Gastrocnemius medialis (tissue), 4 donors: ENCODE data around the gene KLHL35. TPM values are rescaled to one million over a fixed set of nuclear protein-coding genes. Genes with fewer than 3 reads are reported as not detected.

Experiments
- ATAC-seq, 2 donors: fragments of 150-250 bp; one replicate each; pipeline ENCODE4 v1.9.1; 2016
- DNase-seq, 2 donors: peaks; one replicate each; pipeline ENCODE4 v3.0.0-alpha.2; 2019
- H3K27ac ChIP-seq, 4 donors: fragments of 200-600 bp; sonication (generic); 1 replicate in 1 of 4; 2 replicates in 3 of 4; pipeline ENCODE4 v1.5.1; 2016 to 2018; ENCODE audit warnings: mild to moderate bottlenecking in 2 of 4, moderate library complexity in 1 of 4
- H3K27me3 ChIP-seq, 3 donors: fragments of 200-600 bp; sonication (generic) in 2 of 3; 1 replicate in 1 of 3; 2 replicates in 2 of 3; pipeline versions ENCODE4 v1.5.1 to v1.6.0; 2016 to 2019; ENCODE audit warnings: mild to moderate bottlenecking in 1 of 3, moderate library complexity in 1 of 3
- H3K36me3 ChIP-seq, 2 donors: fragments of 200-600 bp; sonication (generic) in 1 of 2; one replicate each; pipeline ENCODE4 v1.5.1; 2017 to 2018
- H3K4me1 ChIP-seq, 2 donors: fragments of 200-600 bp; sonication (generic) in 1 of 2; one replicate each; pipeline ENCODE4 v1.5.1; 2016 to 2017; ENCODE audit warnings: mild to moderate bottlenecking in 2 of 2
- H3K4me3 ChIP-seq, 4 donors: fragments of 200-600 bp; sonication (generic) in 3 of 4; 1 replicate in 1 of 4; 2 replicates in 3 of 4; pipeline ENCODE4 v1.5.1; 2016 to 2019; ENCODE audit warnings: mild to moderate bottlenecking in 2 of 4
- H3K9me3 ChIP-seq, 3 donors: fragments of 200-600 bp; sonication (generic) in 2 of 3; 1 replicate in 1 of 3; 2 replicates in 2 of 3; pipeline ENCODE4 v1.5.1; 2016 to 2019
- POLR2A ChIP-seq, 2 donors: fragments of 450-650 bp; IDR thresholded peaks; one replicate each; pipeline ENCODE4 v1.6.1; 2017; ENCODE audit warnings: antibody characterized with exemption in 2 of 2, mild to moderate bottlenecking in 2 of 2, moderate library complexity in 2 of 2
- in situ Hi-C, 4 donors: fragments of 200-750 bp; cut with MboI; loops; one replicate each; pipeline versions ENCODE4 v1.15.0 to v1.8.0; 2017; ENCODE audit warnings: low sequenced_read_pairs in 4 of 4
- intact Hi-C: fragments of 100-400 bp; cut with DNase I; formaldehyde crosslinking; loops from one replicate; pipeline ENCODE4 v1.15.1; 2023; ENCODE audit warnings: low total_unique reads
- total RNA-seq, 4 donors: library from RNA; depleted of rRNA; stranded (reverse); fragments of >200 nt; gene quantifications; one replicate each; pipeline versions ENCODE4 v1.1.0 to v1.2.3, GENCODE V29; 2016
- TF ChIP-seq, protein P1 (sequence below), 5 experiments: fragments of 450-650 bp in 3 of 5; fragments of 200-600 bp in 2 of 5; sonication (generic) in 2 of 5; IDR thresholded peaks in 4 of 5; conservative IDR thresholded peaks in 1 of 5; 1 replicate in 4 of 5; 2 replicates in 1 of 5; pipeline ENCODE4 v1.5.1; 2016 to 2019; ENCODE audit warnings: antibody characterized with exemption in 5 of 5, mild to moderate bottlenecking in 3 of 5, moderate library complexity in 3 of 5

Gene KLHL35
- total RNA-seq, 4 donors from 2014 or later: 0.53 to 1.8 (median 1.0) TPM; not detected in 1

DNA sequence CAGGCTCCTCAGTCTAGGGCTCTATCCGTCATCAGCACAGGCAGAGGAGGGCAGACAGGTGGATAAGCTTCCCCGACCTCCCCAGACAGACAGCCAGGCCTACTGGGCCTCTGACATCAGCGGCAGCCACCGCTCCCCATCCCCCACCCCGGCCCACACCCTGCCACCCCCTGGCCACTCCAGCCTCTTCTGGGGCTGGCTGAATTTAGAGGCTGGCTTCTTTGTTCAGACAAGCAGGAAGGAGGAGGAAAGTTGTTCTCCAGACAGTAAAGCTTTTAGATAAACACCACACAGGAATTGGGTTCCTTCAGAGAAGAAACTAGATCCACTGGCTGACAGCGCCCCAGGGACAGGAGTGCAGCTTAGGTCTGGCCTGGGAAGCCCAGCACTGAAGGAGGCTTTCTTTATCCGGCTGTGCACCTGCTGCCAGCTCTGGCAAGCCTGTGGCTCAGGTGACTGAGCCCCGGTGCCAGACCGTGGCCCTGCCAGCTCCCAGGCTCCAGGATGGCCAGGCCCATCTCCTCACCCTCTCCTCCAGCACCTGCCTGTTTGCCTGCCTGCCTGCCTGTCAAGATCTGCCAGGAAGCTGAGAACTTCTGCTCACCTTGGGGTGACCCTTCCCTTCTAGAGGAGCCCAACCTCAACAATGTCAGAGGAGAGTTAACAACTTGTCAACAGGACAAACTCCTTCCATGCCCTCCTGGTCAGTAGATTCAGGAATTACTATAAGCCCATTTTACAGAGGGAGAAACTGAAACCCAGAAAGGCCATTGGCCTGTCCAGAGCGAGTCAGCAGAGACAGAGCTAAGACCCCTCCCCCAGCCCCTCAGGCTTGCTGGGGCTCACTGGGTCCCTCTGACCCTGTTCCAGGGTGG lies 44.0 kb upstream of the KLHL35 start:
- in situ Hi-C loops: no loop called here
- H3K27ac ChIP-seq: peak overlapping the region; percentile 85 to 94 (median 90)
- intact Hi-C loops: loop anchor here (1.0 kb wide), 1 partner anchor 48 kb away; the partner anchor contains the start of gene GDPD5
- no peaks in the 10 kb centered on the region for H3K27me3 ChIP-seq
- H3K36me3 ChIP-seq: no peaks in the 10 kb centered on the region
- peak; percentile 85 to 90 for ATAC-seq
- H3K4me3 ChIP-seq: peak overlapping the region in 1 of 4 donors; percentile 36
- H3K9me3 ChIP-seq: no peaks in the 10 kb centered on the region
- H3K4me1 ChIP-seq: peaks cover 36 to 49% of the 10 kb centered on the region in 2 donors
- peak; percentile 74 to 93 for DNase-seq
- TF ChIP-seq, protein P1, sequence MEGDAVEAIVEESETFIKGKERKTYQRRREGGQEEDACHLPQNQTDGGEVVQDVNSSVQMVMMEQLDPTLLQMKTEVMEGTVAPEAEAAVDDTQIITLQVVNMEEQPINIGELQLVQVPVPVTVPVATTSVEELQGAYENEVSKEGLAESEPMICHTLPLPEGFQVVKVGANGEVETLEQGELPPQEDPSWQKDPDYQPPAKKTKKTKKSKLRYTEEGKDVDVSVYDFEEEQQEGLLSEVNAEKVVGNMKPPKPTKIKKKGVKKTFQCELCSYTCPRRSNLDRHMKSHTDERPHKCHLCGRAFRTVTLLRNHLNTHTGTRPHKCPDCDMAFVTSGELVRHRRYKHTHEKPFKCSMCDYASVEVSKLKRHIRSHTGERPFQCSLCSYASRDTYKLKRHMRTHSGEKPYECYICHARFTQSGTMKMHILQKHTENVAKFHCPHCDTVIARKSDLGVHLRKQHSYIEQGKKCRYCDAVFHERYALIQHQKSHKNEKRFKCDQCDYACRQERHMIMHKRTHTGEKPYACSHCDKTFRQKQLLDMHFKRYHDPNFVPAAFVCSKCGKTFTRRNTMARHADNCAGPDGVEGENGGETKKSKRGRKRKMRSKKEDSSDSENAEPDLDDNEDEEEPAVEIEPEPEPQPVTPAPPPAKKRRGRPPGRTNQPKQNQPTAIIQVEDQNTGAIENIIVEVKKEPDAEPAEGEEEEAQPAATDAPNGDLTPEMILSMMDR (IDR thresholded peaks at IDR 0.05 in 4 of 5, conservative IDR thresholded peaks at IDR 0.05 in 1 of 5): no peak
- no peak for TF ChIP-seq POLR2A (IDR thresholded peaks at IDR 0.05)

DNA sequence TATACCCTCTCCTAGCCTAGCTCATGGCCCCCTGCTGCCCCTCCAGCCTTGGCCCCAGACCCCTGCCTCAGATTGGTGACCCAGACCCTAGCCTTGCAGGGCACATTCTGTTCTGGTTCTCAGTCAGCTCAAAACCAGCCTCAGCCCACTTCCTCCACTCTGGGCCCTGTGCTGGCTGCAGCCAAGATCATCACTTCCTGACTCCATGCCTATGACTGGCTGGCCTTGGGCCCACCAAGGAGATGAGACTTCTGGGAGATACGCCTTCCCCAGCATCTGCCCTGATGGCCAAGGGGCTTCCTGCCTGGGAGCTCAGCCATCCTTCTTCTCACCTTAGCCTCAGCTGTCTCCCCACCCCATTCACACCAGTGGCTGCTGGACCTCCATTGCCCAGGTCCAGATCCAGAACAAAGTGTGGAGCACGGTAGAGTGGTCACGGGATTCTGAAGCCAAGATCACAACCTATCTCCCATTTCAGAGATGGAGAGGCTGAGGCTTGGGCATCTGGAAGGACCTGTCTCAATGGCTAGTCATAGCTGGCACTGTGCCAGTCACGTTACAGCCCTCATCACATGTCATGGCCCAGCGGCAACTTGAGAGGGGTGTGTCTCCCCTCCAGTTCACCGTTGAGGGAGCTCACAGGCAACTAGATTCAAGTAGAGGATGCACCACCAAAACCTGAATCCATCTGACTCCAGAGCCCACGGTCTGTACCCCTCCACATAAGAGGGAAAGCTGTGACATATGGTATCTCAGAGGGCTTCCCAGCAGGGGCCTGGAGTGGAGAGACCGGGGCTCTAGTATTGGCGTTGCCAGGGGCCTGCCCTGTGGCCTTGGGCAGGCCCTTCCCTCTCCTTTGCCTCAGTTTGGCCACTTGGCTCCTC lies 43.0 kb upstream of the KLHL35 start:
- Histone ChIP-seq H3K4me1 (peaks cover 31 to 47% of the 10 kb centered on the region in 2 donors), H3K27me3 (no peaks in the 10 kb centered on the region), H3K4me3 (peak overlapping the region in 1 of 4 donors; percentile 36), H3K27ac (peak overlapping the region; percentile 85 to 94 (median 90)), H3K36me3 (no peaks in the 10 kb centered on the region), H3K9me3 (no peaks in the 10 kb centered on the region)
- no peak for TF ChIP-seq POLR2A (IDR thresholded peaks at IDR 0.05)
- TF ChIP-seq, protein P1 (IDR thresholded peaks at IDR 0.05 in 4 of 5, conservative IDR thresholded peaks at IDR 0.05 in 1 of 5): no peak
- in situ Hi-C loops: no loop called here
- intact Hi-C loops: loop anchor here (1.0 kb wide), 1 partner anchor 49 kb away; the partner anchor contains the start of gene GDPD5
- DNase-seq (peak; percentile 36 to 84), ATAC-seq (peak; percentile 39 to 58)

DNA sequence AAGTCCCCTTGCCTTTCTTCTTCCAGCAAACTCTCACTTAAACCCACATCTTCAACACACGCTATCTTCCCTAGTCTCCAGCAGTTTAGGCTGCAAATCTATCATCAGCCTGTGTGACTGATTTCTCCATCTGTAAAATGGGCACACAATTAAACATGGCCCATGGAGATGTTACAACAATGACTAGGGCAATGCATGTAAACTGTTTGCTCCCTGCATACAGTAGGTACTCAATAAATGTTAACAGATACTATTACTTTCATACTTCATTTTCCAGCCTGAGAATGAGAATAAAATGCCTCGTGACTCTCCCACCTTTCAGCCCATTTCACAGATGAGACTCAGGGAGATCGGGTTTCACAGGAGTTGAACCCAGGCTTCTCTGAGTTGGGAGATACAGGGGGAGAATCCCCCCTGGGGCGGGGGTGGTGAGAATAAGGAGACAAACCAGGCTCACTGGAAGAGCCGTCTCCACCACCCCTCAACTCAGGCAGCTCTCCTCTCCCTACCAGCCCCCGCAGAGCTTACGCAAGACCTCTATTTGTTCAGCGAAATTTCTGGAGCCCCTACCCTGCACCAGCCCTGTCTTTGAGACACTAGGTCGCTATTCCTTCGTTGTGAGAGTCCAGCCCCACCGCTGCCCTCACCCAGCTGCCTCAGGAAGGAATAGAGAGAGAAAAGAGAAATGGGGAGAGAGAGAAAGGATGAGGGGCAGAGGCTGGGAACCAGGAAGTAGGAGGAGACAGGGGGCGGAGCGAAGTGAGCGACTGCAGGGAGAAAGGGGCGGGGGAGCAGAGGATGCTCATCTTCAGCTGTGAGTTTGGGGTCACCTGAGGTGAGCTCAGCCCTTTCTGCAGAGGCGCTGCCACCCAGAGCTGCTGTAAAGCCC lies 42.1 kb upstream of the KLHL35 start:
- no peaks in the 10 kb centered on the region for H3K9me3 ChIP-seq
- in situ Hi-C loops: no loop called here
- peak in 1 of 2 donors; percentile 44 for DNase-seq
- H3K4me1 ChIP-seq: peaks cover 26 to 38% of the 10 kb centered on the region in 2 donors
- peak overlapping the region; percentile 85 to 94 (median 90) for H3K27ac ChIP-seq
- intact Hi-C loops: no loop called here
- no peaks in the 10 kb centered on the region for H3K36me3 ChIP-seq
- TF ChIP-seq, protein P1 (IDR thresholded peaks at IDR 0.05 in 4 of 5, conservative IDR thresholded peaks at IDR 0.05 in 1 of 5): no peak
- TF ChIP-seq POLR2A (IDR thresholded peaks at IDR 0.05): no peak
- no peaks in the 10 kb centered on the region for H3K27me3 ChIP-seq
- no peak overlapping the region for H3K4me3 ChIP-seq
- no peak for ATAC-seq

DNA sequence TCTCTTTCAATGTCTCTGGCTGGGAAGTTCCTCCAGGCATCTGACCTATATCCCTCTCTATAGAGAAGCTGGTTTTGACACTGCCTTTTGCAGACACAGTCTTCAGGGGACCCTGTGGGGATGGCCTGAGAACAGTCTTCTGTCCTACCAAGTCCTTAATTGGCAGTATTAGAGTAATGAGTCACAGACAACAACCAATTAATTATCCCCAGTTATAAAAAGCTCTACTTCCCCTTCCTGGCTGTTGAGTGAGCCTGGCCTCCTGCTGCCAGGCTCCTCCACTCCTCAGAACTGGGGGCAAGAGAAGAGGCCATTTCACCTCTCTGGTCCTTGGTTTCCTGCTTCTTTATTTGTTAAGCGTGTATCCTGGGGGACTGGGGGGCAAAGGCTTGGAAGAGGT lies 41.2 kb upstream of the KLHL35 start:
- no peaks in the 10 kb centered on the region for H3K27me3 ChIP-seq
- H3K9me3 ChIP-seq: no peaks in the 10 kb centered on the region
- H3K27ac ChIP-seq: peak overlapping the region in 1 of 4 donors; percentile 94
- no peak for ATAC-seq
- DNase-seq: no peak
- TF ChIP-seq, protein P1 (IDR thresholded peaks at IDR 0.05 in 4 of 5, conservative IDR thresholded peaks at IDR 0.05 in 1 of 5): no peak
- no peak for TF ChIP-seq POLR2A (IDR thresholded peaks at IDR 0.05)
- H3K4me1 ChIP-seq: peaks cover 23 to 37% of the 10 kb centered on the region in 2 donors
- intact Hi-C loops (no loop called here), in situ Hi-C loops (no loop called here)
- no peaks in the 10 kb centered on the region for H3K36me3 ChIP-seq
- no peak overlapping the region for H3K4me3 ChIP-seq
